ENCODE results near the gene NKD2.

- TF ChIP-seq POLR2A (IDR thresholded peaks at IDR 0.05; ENCODE audit: low read depth, low read length) (no peak), POLR2AphosphoS5 (IDR thresholded peaks at IDR 0.05; ENCODE audit: low read depth, low read length) (no peak), PAX5 (IDR thresholded peaks at IDR 0.05; ENCODE audit: insufficient read depth, low read length, severe bottlenecking) (no peak)
These were observed 10.2 kb upstream of the NKD2 start for GRCh38 chr5:998246-999031.
